WTC11 (cell line): ENCODE results near the gene SH3D19. TPM values are rescaled to one million over a fixed set of nuclear protein-coding genes. Genes with fewer than 3 reads are reported as not detected.

ENCODE experiments used
- ATAC-seq: fragments of 200-7000 bp; cut with Tn5 transposase; 2 replicates; pipeline ENCODE4 v1.10.0; 2021; ENCODE audit warnings: mild to moderate bottlenecking, moderate library complexity
- CTCF ChIA-PET: fragments of 300-600 bp; sonication (Branson Sonifier 250); formaldehyde crosslinking; loops from one replicate; lab custom pipeline; 2021; ENCODE audit warnings: antibody characterized with exemption; lab: Charles Lee
- POLR2A ChIA-PET: fragments of 350-600 bp; sonication (Branson Sonifier 250); formaldehyde crosslinking; loops from one replicate; lab custom pipeline; 2021; ENCODE audit warnings: antibody characterized with exemption; lab: Charles Lee
- DNase-seq: peaks from one replicate; pipeline ENCODE4 v3.0.0; 2021; ENCODE audit warnings: low spot score
- H3K27ac Mint-ChIP-seq: 2 replicates; pipeline ENCODE4 v1.8.0; 2021; ENCODE audit warnings: mixed read lengths
- H3K27me3 Mint-ChIP-seq: 2 replicates; pipeline ENCODE4 v1.8.0; 2021; ENCODE audit warnings: low read depth, mild to moderate bottlenecking, moderate library complexity, mixed read lengths
- H3K36me3 Mint-ChIP-seq: 2 replicates; pipeline ENCODE4 v1.8.0; 2021; ENCODE audit warnings: mixed read lengths
- H3K4me1 Mint-ChIP-seq: 2 replicates; pipeline ENCODE4 v1.8.0; 2022; ENCODE audit warnings: mixed read lengths
- H3K4me3 Mint-ChIP-seq: 2 replicates; pipeline ENCODE4 v1.8.0; 2021; ENCODE audit warnings: mild to moderate bottlenecking, moderate library complexity, mixed read lengths
- H3K9me3 Mint-ChIP-seq: 2 replicates; pipeline ENCODE4 v1.8.0; 2021; ENCODE audit warnings: mixed read lengths
- ATF3 ChIP-seq: sonication (generic); formaldehyde crosslinking; conservative IDR thresholded peaks from 2 replicates; pipeline ENCODE4 v1.8.1; 2022; ENCODE audit warnings: mild to moderate bottlenecking, missing genetic modification reagents
- CBFB ChIP-seq: sonication (generic); formaldehyde crosslinking; IDR thresholded peaks from 2 replicates; pipeline ENCODE4 v1.8.1; 2022; ENCODE audit warnings: mild to moderate bottlenecking, low read depth, missing genetic modification reagents
- ELF4 ChIP-seq: sonication (generic); formaldehyde crosslinking; IDR thresholded peaks from 2 replicates; pipeline ENCODE4 v1.8.1; 2022; ENCODE audit warnings: low read depth, mild to moderate bottlenecking, moderate library complexity, missing genetic modification reagents
- EMX1 ChIP-seq: fragments of 250-450 bp; sonication (Bioruptor Pico); IDR thresholded peaks from 2 replicates; pipeline ENCODE4 v1.8.0; 2021; ENCODE audit warnings: mild to moderate bottlenecking
- ERG ChIP-seq: fragments of 250-450 bp; sonication (Bioruptor Pico); IDR thresholded peaks from 2 replicates; pipeline ENCODE4 v1.8.0; 2021; ENCODE audit warnings: mild to moderate bottlenecking
- ETV6 ChIP-seq: sonication (generic); formaldehyde crosslinking; IDR thresholded peaks from 2 replicates; pipeline ENCODE4 v1.8.1; 2022; ENCODE audit warnings: mild to moderate bottlenecking, missing genetic modification reagents
- GTF2I ChIP-seq: fragments of 250-450 bp; sonication (Bioruptor Pico); conservative IDR thresholded peaks from 2 replicates; pipeline ENCODE4 v1.4.0; 2021; ENCODE audit warnings: mild to moderate bottlenecking
- JUN ChIP-seq: sonication (generic); formaldehyde crosslinking; IDR thresholded peaks from 2 replicates; pipeline ENCODE4 v1.8.0; 2023; ENCODE audit warnings: mild to moderate bottlenecking, missing genetic modification reagents
- NFATC4 ChIP-seq: fragments of 250-450 bp; sonication (Bioruptor Pico); IDR thresholded peaks from 2 replicates; pipeline ENCODE4 v1.9.0; 2021; ENCODE audit warnings: mild to moderate bottlenecking
- PRDM15 ChIP-seq: sonication (generic); formaldehyde crosslinking; IDR thresholded peaks from 2 replicates; pipeline ENCODE4 v1.8.0; 2022; ENCODE audit warnings: missing genetic modification reagents
- TEAD1 ChIP-seq: sonication (generic); formaldehyde crosslinking; IDR thresholded peaks from 2 replicates; pipeline ENCODE4 v1.8.0; 2022; ENCODE audit warnings: mild to moderate bottlenecking, missing genetic modification reagents
- total RNA-seq: library from RNA; stranded (reverse); gene quantifications from 3 replicates; pipeline ENCODE4 v1.2.3, GENCODE V29; 2021
- TF ChIP-seq, protein P1 (sequence below): sonication (generic); formaldehyde crosslinking; IDR thresholded peaks from 2 replicates; pipeline ENCODE4 v1.8.0; 2023; ENCODE audit warnings: missing genetic modification reagents
- TF ChIP-seq, protein P2 (sequence below): sonication (generic); formaldehyde crosslinking; conservative IDR thresholded peaks from 2 replicates; pipeline ENCODE4 v1.8.1; 2023; ENCODE audit warnings: mild to moderate bottlenecking, low read depth, missing genetic modification reagents, moderate library complexity
- TF ChIP-seq, protein P3 (sequence below): fragments of 250-450 bp; sonication (Bioruptor Pico); conservative IDR thresholded peaks from 2 replicates; pipeline ENCODE4 v1.9.0; 2021; ENCODE audit warnings: mild to moderate bottlenecking
- TF ChIP-seq, protein P4 (sequence below): sonication (generic); formaldehyde crosslinking; IDR thresholded peaks from 2 replicates; pipeline ENCODE4 v1.8.0; 2022; ENCODE audit warnings: mild to moderate bottlenecking, missing genetic modification reagents

The SH3D19 gene
- total RNA-seq, 1 experiment from 2014 or later: 41.6 TPM

- Mint-ChIP-seq H3K27ac (peak overlapping the region; percentile 85), H3K27me3 (no peaks in the 10 kb centered on the region), H3K4me1 (peaks cover 38% of the 10 kb centered on the region), H3K4me3 (no peak overlapping the region), H3K9me3 (peaks cover 3% of the 10 kb centered on the region), H3K36me3 (peaks cover 17% of the 10 kb centered on the region)
- TF ChIP-seq CBFB (CRISPR knock-in tag) (no peak), TEAD1 (CRISPR knock-in tag) (no peak), ERG (no peak), ETV6 (no peak), EMX1 (no peak), ELF4 (CRISPR knock-in tag) (no peak), GTF2I (CRISPR knock-in tag) (no peak)
- TF ChIP-seq, protein P1, sequence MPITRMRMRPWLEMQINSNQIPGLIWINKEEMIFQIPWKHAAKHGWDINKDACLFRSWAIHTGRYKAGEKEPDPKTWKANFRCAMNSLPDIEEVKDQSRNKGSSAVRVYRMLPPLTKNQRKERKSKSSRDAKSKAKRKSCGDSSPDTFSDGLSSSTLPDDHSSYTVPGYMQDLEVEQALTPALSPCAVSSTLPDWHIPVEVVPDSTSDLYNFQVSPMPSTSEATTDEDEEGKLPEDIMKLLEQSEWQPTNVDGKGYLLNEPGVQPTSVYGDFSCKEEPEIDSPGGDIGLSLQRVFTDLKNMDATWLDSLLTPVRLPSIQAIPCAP (CRISPR knock-in tag): no peak
- TF ChIP-seq, protein P2, sequence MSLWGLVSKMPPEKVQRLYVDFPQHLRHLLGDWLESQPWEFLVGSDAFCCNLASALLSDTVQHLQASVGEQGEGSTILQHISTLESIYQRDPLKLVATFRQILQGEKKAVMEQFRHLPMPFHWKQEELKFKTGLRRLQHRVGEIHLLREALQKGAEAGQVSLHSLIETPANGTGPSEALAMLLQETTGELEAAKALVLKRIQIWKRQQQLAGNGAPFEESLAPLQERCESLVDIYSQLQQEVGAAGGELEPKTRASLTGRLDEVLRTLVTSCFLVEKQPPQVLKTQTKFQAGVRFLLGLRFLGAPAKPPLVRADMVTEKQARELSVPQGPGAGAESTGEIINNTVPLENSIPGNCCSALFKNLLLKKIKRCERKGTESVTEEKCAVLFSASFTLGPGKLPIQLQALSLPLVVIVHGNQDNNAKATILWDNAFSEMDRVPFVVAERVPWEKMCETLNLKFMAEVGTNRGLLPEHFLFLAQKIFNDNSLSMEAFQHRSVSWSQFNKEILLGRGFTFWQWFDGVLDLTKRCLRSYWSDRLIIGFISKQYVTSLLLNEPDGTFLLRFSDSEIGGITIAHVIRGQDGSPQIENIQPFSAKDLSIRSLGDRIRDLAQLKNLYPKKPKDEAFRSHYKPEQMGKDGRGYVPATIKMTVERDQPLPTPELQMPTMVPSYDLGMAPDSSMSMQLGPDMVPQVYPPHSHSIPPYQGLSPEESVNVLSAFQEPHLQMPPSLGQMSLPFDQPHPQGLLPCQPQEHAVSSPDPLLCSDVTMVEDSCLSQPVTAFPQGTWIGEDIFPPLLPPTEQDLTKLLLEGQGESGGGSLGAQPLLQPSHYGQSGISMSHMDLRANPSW (CRISPR knock-in tag): no peak
- TF ChIP-seq, protein P3, sequence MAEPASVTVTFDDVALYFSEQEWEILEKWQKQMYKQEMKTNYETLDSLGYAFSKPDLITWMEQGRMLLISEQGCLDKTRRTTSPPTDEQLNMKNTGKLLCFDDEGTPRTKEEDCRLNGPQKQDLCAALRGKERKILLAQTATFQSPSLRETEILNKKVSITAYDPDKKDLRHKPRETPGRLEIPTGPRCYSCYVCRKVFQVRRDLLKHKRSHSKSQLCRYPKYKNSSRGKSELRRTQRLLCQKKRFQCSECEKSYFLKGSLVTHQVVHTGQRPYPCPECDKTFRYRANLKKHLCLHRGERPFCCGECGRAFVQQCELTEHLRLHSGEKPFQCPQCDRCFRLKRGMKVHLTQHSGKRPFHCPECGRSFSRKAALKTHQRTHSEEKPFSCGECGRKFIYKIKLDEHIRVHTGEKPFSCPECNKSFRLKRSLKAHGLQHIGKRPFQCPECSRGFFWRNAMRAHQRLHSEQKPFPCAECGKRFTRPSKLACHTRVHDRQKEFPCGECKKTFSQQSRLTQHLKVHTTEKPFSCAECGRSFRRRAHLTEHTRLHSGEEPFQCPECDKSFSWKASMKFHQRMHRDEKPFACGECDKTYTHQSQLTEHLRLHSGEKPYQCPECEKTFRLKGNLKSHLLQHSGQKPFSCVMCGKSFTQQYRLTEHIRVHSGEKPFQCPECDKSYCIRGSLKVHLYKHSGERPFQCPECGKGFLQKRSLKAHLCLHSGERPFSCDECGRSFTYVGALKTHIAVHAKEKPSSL (CRISPR knock-in tag): no peak
- DNase-seq (no peak), ATAC-seq (no peak)
- ChIA-PET POLR2A (interaction anchor here (0.7 kb wide), 1 partner anchor 11 kb away, joined by 3 read pairs; no protein-coding TSS in a partner anchor), CTCF (interaction anchor here (1.0 to 1.8 kb wide), 3 partner anchors 10 to 197 kb away, joined by 4 to 6 read pairs (median 5); partner anchors contain the start of gene PRSS48)
These were observed 11.4 kb downstream of the SH3D19 start for GRCh38 chr4:151314010-151314355.

- ATAC-seq (no peak), DNase-seq (no peak)
- Mint-ChIP-seq H3K4me1 (peaks cover 38% of the 10 kb centered on the region), H3K27me3 (no peaks in the 10 kb centered on the region), H3K27ac (peak overlapping the region; percentile 85), H3K36me3 (peaks cover 20% of the 10 kb centered on the region), H3K9me3 (peaks cover 3% of the 10 kb centered on the region), H3K4me3 (no peak overlapping the region)
- ChIA-PET CTCF (interaction anchor here (1.0 to 1.8 kb wide), 3 partner anchors 11 to 197 kb away, joined by 4 to 6 read pairs (median 5); partner anchors contain the start of gene PRSS48), POLR2A (interaction anchor here (0.8 kb wide), 1 partner anchor 12 kb away, joined by 4 read pairs; the partner anchor contains the start of gene SH3D19)
- no peak for TF ChIP-seq NFATC4
- no peak for TF ChIP-seq JUN (CRISPR knock-in tag)
- TF ChIP-seq PRDM15: no peak
- no peak for TF ChIP-seq ATF3
- TF ChIP-seq, protein P4, sequence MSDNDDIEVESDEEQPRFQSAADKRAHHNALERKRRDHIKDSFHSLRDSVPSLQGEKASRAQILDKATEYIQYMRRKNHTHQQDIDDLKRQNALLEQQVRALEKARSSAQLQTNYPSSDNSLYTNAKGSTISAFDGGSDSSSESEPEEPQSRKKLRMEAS: no peak
- TF ChIP-seq, all 79 proteins: peak for 0
These were observed 11.9 kb downstream of the SH3D19 start for GRCh38 chr4:151313306-151314009.
